ENCODE results near the gene EFCAB5.

- TF ChIP-seq POLR2A (IDR thresholded peaks at IDR 0.05; ENCODE audit: low read length) = no peak
- no peak for TF ChIP-seq GATA1 (IDR thresholded peaks at IDR 0.05; ENCODE audit: low read depth, low read length)
Observed at GRCh38 chr17:30000001-30000754, 58.7 kb downstream of the EFCAB5 start.

Measured in erythroblast (primary cell).